IMR-90 (cell line): ENCODE results near the gene IGIP. TPM values are rescaled to one million over a fixed set of nuclear protein-coding genes. Genes with fewer than 3 reads are reported as not detected.

Experiments used
- ATAC-seq: fragments of 200-7000 bp; cut with Tn5 transposase; 2 replicates; pipeline ENCODE4 v1.9.1; 2020; ENCODE audit warnings: low read depth, mild to moderate bottlenecking, moderate library complexity
- BruUV-seq: library from RNA; stranded (reverse); fragments of 400-500 nt; replicated peaks from 2 replicates; lab custom pipeline; 2021; lab: Mats Ljungman, UMichigan
- CTCF ChIA-PET: fragments of 300-600 bp; formaldehyde crosslinking; extraction: SDS; loops from one replicate; lab custom pipeline; 2021; ENCODE audit warnings: antibody characterized with exemption; lab: Yijun Ruan, JAX
- POLR2A ChIA-PET: fragments of 300-600 bp; sonication (Branson Sonifier 250); formaldehyde crosslinking; loops from one replicate; lab custom pipeline; 2022; ENCODE audit warnings: antibody characterized with exemption; ENCODE audit not compliant: unreplicated experiment; lab: Charles Lee
- DNase-seq: peaks from one replicate; pipeline ENCODE4 v3.0.0; 2013
- H2AFZ ChIP-seq: replicated peaks from 2 replicates; pipeline ENCODE3; 2013; ENCODE audit warnings: low read length, mild to moderate bottlenecking; ENCODE audit not compliant: poor library complexity
- H2AK5ac ChIP-seq: 2 replicates; pipeline ENCODE4 v1.6.1; 2013; ENCODE audit warnings: low read depth, low read length, inconsistent platforms
- H2AK9ac ChIP-seq: replicated peaks from 2 replicates; pipeline ENCODE3; 2013; ENCODE audit warnings: mild to moderate bottlenecking, low read depth, low read length, moderate library complexity; ENCODE audit not compliant: poor library complexity
- H2BK120ac ChIP-seq: 2 replicates; pipeline ENCODE4 v1.6.1; 2013; ENCODE audit warnings: low read depth, low read length, inconsistent platforms
- H2BK15ac ChIP-seq: 3 replicates; pipeline ENCODE4 v1.6.1; 2013; ENCODE audit warnings: low read depth, low read length, inconsistent platforms
- H2BK20ac ChIP-seq: 2 replicates; pipeline ENCODE4 v1.6.1; 2013; ENCODE audit warnings: low read depth, mild to moderate bottlenecking, inconsistent platforms, low read length, moderate library complexity
- H2BK5ac ChIP-seq: 2 replicates; pipeline ENCODE4 v1.6.1; 2013; ENCODE audit warnings: mild to moderate bottlenecking, low read depth, low read length, inconsistent platforms; ENCODE audit not compliant: poor library complexity, severe bottlenecking
- H3K14ac ChIP-seq: replicated peaks from 2 replicates; pipeline ENCODE4 v1.6.1; 2013; ENCODE audit warnings: low read depth, low read length, inconsistent platforms
- H3K18ac ChIP-seq: 2 replicates; pipeline ENCODE4 v1.6.1; 2013; ENCODE audit warnings: low read depth, low read length, control low read depth
- H3K23ac ChIP-seq: 2 replicates; pipeline ENCODE4 v1.6.1; 2013; ENCODE audit warnings: low read depth, low read length, inconsistent platforms
- H3K27ac ChIP-seq: 2 replicates; pipeline ENCODE4 v1.5.1; 2013; ENCODE audit warnings: mild to moderate bottlenecking, control low read depth, low read length; ENCODE audit not compliant: insufficient read depth
- H3K27me3 ChIP-seq: 2 replicates; pipeline ENCODE4 v1.6.1; 2013; ENCODE audit warnings: low read length; ENCODE audit not compliant: control insufficient read depth, insufficient read depth
- H3K36me3 ChIP-seq: 2 replicates; pipeline ENCODE4 v1.6.1; 2013; ENCODE audit warnings: low read length, mixed read lengths; ENCODE audit not compliant: control insufficient read depth, insufficient read depth
- H3K4ac ChIP-seq: 2 replicates; pipeline ENCODE4 v1.6.1; 2013; ENCODE audit warnings: low read depth, low read length, inconsistent platforms
- H3K4me1 ChIP-seq: 2 replicates; pipeline ENCODE4 v1.6.1; 2013; ENCODE audit warnings: low read length, mixed read lengths; ENCODE audit not compliant: control insufficient read depth, insufficient read depth
- H3K4me2 ChIP-seq: 2 replicates; pipeline ENCODE4 v1.6.1; 2013; ENCODE audit warnings: low read depth, mild to moderate bottlenecking, control low read depth, low read length, moderate library complexity
- H3K4me3 ChIP-seq: 2 replicates; pipeline ENCODE4 v1.5.1; 2013; ENCODE audit warnings: low read depth, mild to moderate bottlenecking, control low read depth, low read length, moderate library complexity; ENCODE audit not compliant: insufficient read depth
- H3K56ac ChIP-seq: 2 replicates; pipeline ENCODE4 v1.6.1; 2013; ENCODE audit warnings: low read length, inconsistent platforms; ENCODE audit not compliant: insufficient read depth; ENCODE audit errors: extremely low read depth
- H3K79me1 ChIP-seq, 2 experiments: 2 replicates each; pipeline ENCODE4 v1.6.1; 2013; ENCODE audit warnings: low read length in 2 of 2, inconsistent platforms in 1 of 2, low read depth in 1 of 2
- H3K9ac ChIP-seq: 2 replicates; pipeline ENCODE4 v1.6.1; 2013; ENCODE audit warnings: low read depth, low read length, control low read depth
- H3K9me1 ChIP-seq: 2 replicates; pipeline ENCODE4 v1.6.1; 2013; ENCODE audit warnings: low read length, inconsistent platforms; ENCODE audit not compliant: insufficient read depth
- H3K9me3 ChIP-seq: 2 replicates; pipeline ENCODE4 v1.6.1; 2013; ENCODE audit warnings: low read length; ENCODE audit not compliant: control insufficient read depth, insufficient read depth
- H4K20me1 ChIP-seq: 2 replicates; pipeline ENCODE4 v1.6.1; 2013; ENCODE audit warnings: low read length, inconsistent platforms; ENCODE audit not compliant: insufficient read depth
- H4K5ac ChIP-seq: 2 replicates; pipeline ENCODE4 v1.6.1; 2013; ENCODE audit warnings: mild to moderate bottlenecking, low read depth, low read length, control low read depth
- H4K8ac ChIP-seq, 2 experiments: 2 replicates each; pipeline ENCODE4 v1.6.1; 2013; ENCODE audit warnings: low read depth in 2 of 2, low read length in 2 of 2, control low read depth in 1 of 2, inconsistent platforms in 1 of 2
- H4K91ac ChIP-seq: 2 replicates; pipeline ENCODE4 v1.6.1; 2013; ENCODE audit warnings: low read depth, low read length, inconsistent platforms; ENCODE audit not compliant: insufficient read depth
- FOS ChIP-seq: fragments of 150-350 bp; IDR thresholded peaks from 2 replicates; pipeline ENCODE4 v1.6.1; 2016; ENCODE audit warnings: low read depth, low read length
- MAZ ChIP-seq: IDR thresholded peaks from 2 replicates; pipeline ENCODE4 v1.6.1; 2012; ENCODE audit warnings: low read depth, mild to moderate bottlenecking, low read length, improper control_type of control experiment, moderate library complexity, borderline replicate concordance
- POLR2A ChIP-seq: IDR thresholded peaks from 2 replicates; pipeline ENCODE4 v1.6.1; 2012; ENCODE audit warnings: mild to moderate bottlenecking, low read depth, low read length
- RAD21 ChIP-seq: IDR thresholded peaks from 2 replicates; pipeline ENCODE4 v1.6.1; 2012; ENCODE audit warnings: low read length, improper control_type of control experiment
- RCOR1 ChIP-seq: IDR thresholded peaks from 2 replicates; pipeline ENCODE4 v1.6.1; 2012; ENCODE audit warnings: mild to moderate bottlenecking, low read length, improper control_type of control experiment; ENCODE audit not compliant: insufficient replicate concordance
- RFX5 ChIP-seq: IDR thresholded peaks from 2 replicates; pipeline ENCODE4 v1.8.0; 2012; ENCODE audit warnings: low read depth, mild to moderate bottlenecking, low read length, moderate library complexity
- SMC3 ChIP-seq: fragments of 150-350 bp; IDR thresholded peaks from 2 replicates; pipeline ENCODE4 v1.6.1; 2016; ENCODE audit warnings: low read depth, mild to moderate bottlenecking, antibody characterized with exemption, low read length, moderate library complexity
- WGBS, 2 experiments: methylation state at CpG; one replicate each; pipeline versions ENCODE4 v1.1.5 to v1.1.7; 2013; ENCODE audit warnings: missing lambda C conversion rate in 2 of 2; ENCODE audit not compliant: insufficient read length in 1 of 2; ENCODE audit errors: extremely low coverage in 2 of 2; 5-methylcytosine and 5-hydroxymethylcytosine counted together
- dilution Hi-C: fragments of 300-500 bp; cut with HindIII; formaldehyde crosslinking; loops from one replicate; pipeline ENCODE4 v1.14.3; 2018; ENCODE audit warnings: low sequenced_read_pairs; ENCODE audit not compliant: unreplicated experiment
- in situ Hi-C: fragments of 300-500 bp; cut with MboI; formaldehyde crosslinking; loops from 3 replicates; pipeline ENCODE4 v1.14.3; 2019; ENCODE audit warnings: low sequenced_read_pairs, inconsistent platforms, mixed read lengths
- intact Hi-C: fragments of 100-400 bp; cut with micrococcal nuclease; formaldehyde crosslinking; loops from 2 replicates; pipeline ENCODE4 v1.10.0; 2022
- polyA plus RNA-seq, 3 experiments: library from polyadenylated mRNA; depleted of rRNA; stranded (reverse); fragments of >200 nt; gene quantifications; 2 replicates each; pipeline ENCODE4 v1.2.3, GENCODE V29; 2012; ENCODE audit warnings: low replicate concordance in 1 of 3
- total RNA-seq: library from RNA; depleted of rRNA; stranded (reverse); fragments of >200 nt; gene quantifications from 2 replicates; pipeline ENCODE4 v1.2.3, GENCODE V29; 2012
- TF ChIP-seq, protein P1 (sequence below): fragments of 150-350 bp; IDR thresholded peaks from 2 replicates; pipeline ENCODE4 v1.6.1; 2016; ENCODE audit warnings: low read depth, mild to moderate bottlenecking, low read length, moderate library complexity, borderline replicate concordance
- TF ChIP-seq, protein P2 (sequence below): conservative IDR thresholded peaks from 2 replicates; pipeline ENCODE4 v1.5.1; 2012; ENCODE audit warnings: mild to moderate bottlenecking, low read depth, low read length, improper control_type of control experiment

Gene IGIP
- total and polyA plus RNA-seq, 2 of the 4 experiments (the other 2 are of a cell fraction), result 1.2 to 5.0 TPM

DNA sequence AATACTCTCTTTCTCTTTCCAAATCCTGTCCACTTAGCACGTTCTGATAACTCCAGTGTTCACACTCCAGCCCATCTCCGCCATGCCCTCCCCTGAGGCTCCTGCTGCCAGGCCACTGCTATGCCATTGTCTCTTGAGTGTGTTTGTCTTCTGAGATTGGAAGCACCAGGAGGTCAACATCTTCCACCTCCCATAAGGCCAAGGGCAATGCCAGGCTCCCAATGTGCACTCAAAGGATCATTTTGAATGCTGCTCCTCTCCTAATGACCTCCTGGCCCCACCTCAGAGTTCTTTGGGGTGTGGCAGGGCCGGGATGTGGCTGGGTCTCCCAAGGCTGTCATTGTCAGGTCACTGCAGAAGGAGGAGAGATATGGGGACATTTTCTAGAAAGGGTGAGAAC is 19.5 kb downstream of the IGIP start:
- dilution Hi-C loops, result no loop called here

More for the DNA sequence above, 19.5 kb downstream of the IGIP start:
- Histone ChIP-seq H4K8ac (no peak overlapping the region), H2AK9ac (no peak overlapping the region), H3K14ac (no peak overlapping the region), H3K18ac (no peak overlapping the region), H3K9ac (no peak overlapping the region), H2BK5ac (no peak overlapping the region), H3K9me1 (peaks cover 7% of the 10 kb centered on the region; the same call in 1 of the 2 replicates), H3K36me3 (no peaks in the 10 kb centered on the region), H3K56ac (no peak overlapping the region), H2BK20ac (no peak overlapping the region), H2BK120ac (no peak overlapping the region), H4K91ac (no peak overlapping the region), H4K5ac (no peak overlapping the region), H3K4me1 (peaks cover 4% of the 10 kb centered on the region; the same call in 1 of the 2 replicates), H2AFZ (no peak overlapping the region), H3K27me3 (no peaks in the 10 kb centered on the region; the same call in 1 of the 2 replicates), H3K9me3 (no peaks in the 10 kb centered on the region), H2BK15ac (no peak overlapping the region), H4K20me1 (peaks cover 69% of the 10 kb centered on the region), H2AK5ac (no peak overlapping the region), H3K4ac (no peak overlapping the region), H3K4me2 (no peak overlapping the region), H3K79me1 (peaks cover 21 to 52% of the 10 kb centered on the region in 2 experiments; a peak in 3 of 4 replicates), H3K27ac (no peak overlapping the region), H3K4me3 (no peak overlapping the region), H3K23ac (no peak overlapping the region)
- no TSS peak for BruUV-seq
- TF ChIP-seq POLR2A (no peak), RFX5 (no peak), RCOR1 (no peak), SMC3 (no peak), MAZ (no peak), RAD21 (no peak), FOS (no peak)
- TF ChIP-seq, protein P1, sequence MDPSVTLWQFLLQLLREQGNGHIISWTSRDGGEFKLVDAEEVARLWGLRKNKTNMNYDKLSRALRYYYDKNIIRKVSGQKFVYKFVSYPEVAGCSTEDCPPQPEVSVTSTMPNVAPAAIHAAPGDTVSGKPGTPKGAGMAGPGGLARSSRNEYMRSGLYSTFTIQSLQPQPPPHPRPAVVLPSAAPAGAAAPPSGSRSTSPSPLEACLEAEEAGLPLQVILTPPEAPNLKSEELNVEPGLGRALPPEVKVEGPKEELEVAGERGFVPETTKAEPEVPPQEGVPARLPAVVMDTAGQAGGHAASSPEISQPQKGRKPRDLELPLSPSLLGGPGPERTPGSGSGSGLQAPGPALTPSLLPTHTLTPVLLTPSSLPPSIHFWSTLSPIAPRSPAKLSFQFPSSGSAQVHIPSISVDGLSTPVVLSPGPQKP, result no peak
- TF ChIP-seq, protein P2, sequence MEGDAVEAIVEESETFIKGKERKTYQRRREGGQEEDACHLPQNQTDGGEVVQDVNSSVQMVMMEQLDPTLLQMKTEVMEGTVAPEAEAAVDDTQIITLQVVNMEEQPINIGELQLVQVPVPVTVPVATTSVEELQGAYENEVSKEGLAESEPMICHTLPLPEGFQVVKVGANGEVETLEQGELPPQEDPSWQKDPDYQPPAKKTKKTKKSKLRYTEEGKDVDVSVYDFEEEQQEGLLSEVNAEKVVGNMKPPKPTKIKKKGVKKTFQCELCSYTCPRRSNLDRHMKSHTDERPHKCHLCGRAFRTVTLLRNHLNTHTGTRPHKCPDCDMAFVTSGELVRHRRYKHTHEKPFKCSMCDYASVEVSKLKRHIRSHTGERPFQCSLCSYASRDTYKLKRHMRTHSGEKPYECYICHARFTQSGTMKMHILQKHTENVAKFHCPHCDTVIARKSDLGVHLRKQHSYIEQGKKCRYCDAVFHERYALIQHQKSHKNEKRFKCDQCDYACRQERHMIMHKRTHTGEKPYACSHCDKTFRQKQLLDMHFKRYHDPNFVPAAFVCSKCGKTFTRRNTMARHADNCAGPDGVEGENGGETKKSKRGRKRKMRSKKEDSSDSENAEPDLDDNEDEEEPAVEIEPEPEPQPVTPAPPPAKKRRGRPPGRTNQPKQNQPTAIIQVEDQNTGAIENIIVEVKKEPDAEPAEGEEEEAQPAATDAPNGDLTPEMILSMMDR, result no peak
- CTCF ChIA-PET, result interaction anchor here (0.5 to 3.1 kb wide), 15 partner anchors 13 to 529 kb away, joined by 3 to 31 read pairs (median 4); no protein-coding TSS in a partner anchor
- in situ Hi-C loops, result no loop called here
- POLR2A ChIA-PET, result no interaction called here
- intact Hi-C loops, result loop anchor here (1.0 kb wide), 3 partner anchors 12 to 38 kb away; partner anchors contain the start of gene PURA
- WGBS, 2 experiments, result no CpG with 5 or more reads among the region's 3 CpGs
- ATAC-seq, result no peak
- no peak for DNase-seq
